Measurements from ENCODE around the gene BMP2K. TPM values are rescaled to one million over a fixed set of nuclear protein-coding genes. Genes with fewer than 3 reads are reported as not detected.

Gene BMP2K
- total RNA-seq, 2 experiments from 2014 or later = 4.6 to 5.6 TPM

DNA sequence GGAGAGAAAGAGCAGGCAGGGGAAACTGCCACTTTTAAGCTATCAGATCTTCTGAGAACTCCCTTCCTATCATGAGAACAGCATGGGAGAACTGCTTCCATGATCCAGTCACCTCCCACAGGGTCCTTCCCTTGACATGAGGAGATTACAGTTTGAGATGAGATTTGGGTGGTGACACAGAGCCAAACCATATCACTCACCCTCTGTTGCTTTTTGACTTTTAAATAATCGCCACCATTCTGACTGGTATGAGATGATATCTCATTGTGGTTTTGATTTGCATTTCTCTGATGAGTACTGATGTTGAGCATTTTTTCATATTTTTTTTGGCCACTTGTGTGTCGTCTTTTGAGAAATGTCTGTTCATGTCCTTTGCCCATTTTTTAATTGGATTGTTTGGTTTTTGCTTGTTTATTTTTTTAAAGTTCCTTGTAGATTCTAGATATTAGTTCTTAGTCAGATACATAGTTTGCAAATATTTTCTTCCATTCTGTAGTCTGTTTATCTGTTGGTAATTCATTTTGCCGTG lies 169.6 kb downstream of the BMP2K start:
- Histone ChIP-seq H3K4me1 (ENCODE audit: insufficient read depth, low read length) (no peaks in the 10 kb centered on the region), H3K36me3 (ENCODE audit: insufficient read depth, low read length) (no peaks in the 10 kb centered on the region), H3K9me3 (ENCODE audit: control insufficient read depth in 1 of 2, insufficient read depth in 1 of 2, low read length in 2 of 2) (no peaks in the 10 kb centered on the region), H3K27ac (ENCODE audit: low read depth in 1 of 2, low read length in 2 of 2) (no peak overlapping the region), H3K4me3 (ENCODE audit: low read length) (no peak overlapping the region), H3K27me3 (ENCODE audit: control insufficient read depth in 1 of 2, insufficient read depth in 2 of 2, low read length in 2 of 2) (peaks cover 0 to 7% of the 10 kb centered on the region in 2 experiments)
- DNase-seq (no peak), ATAC-seq (ENCODE audit: poor library complexity) (peak; percentile 21)
- Mint-ChIP-seq H3K9me3 (no peaks in the 10 kb centered on the region), H3K27ac (no peak overlapping the region), H3K4me1 (ENCODE audit: low read depth) (no peaks in the 10 kb centered on the region), H3K27me3 (peaks cover 46% of the 10 kb centered on the region), H3K4me3 (no peak overlapping the region), H3K36me3 (ENCODE audit: low read depth) (no peaks in the 10 kb centered on the region)
- ChIA-PET POLR2A (no interaction called here), CTCF (no interaction called here)
- no peak for TF ChIP-seq CTCF (IDR thresholded peaks at IDR 0.05)
- intact Hi-C loops (cut with DNase I, micrococcal nuclease) = no loop called here

- ATAC-seq (ENCODE audit: poor library complexity) = no peak
- POLR2A ChIA-PET = no interaction called here
- peaks cover 31% of the 10 kb centered on the region for H3K27me3 Mint-ChIP-seq
- no peak for TF ChIP-seq CTCF (IDR thresholded peaks at IDR 0.05)
- no peaks in the 10 kb centered on the region for H3K9me3 ChIP-seq (ENCODE audit: control insufficient read depth in 1 of 2, insufficient read depth in 1 of 2, low read length in 2 of 2)
- CTCF ChIA-PET = no interaction called here
- H3K4me1 ChIP-seq (ENCODE audit: insufficient read depth, low read length) = no peaks in the 10 kb centered on the region
- H3K27me3 ChIP-seq (ENCODE audit: control insufficient read depth in 1 of 2, insufficient read depth in 2 of 2, low read length in 2 of 2) = peaks cover 0 to 7% of the 10 kb centered on the region in 2 experiments
- DNase-seq = no peak
- H3K36me3 ChIP-seq (ENCODE audit: insufficient read depth, low read length) = no peaks in the 10 kb centered on the region
- no peak overlapping the region for H3K4me3 Mint-ChIP-seq
- H3K4me1 Mint-ChIP-seq (ENCODE audit: low read depth) = no peaks in the 10 kb centered on the region
- intact Hi-C loops (cut with DNase I, micrococcal nuclease) = loop anchor here in 1 of 2 experiments (10.0 kb wide), 1 partner anchor 1385 kb away; the partner anchor contains the start of gene CFAP299
- H3K36me3 Mint-ChIP-seq (ENCODE audit: low read depth) = no peaks in the 10 kb centered on the region
- H3K4me3 ChIP-seq (ENCODE audit: low read length) = no peak overlapping the region
- H3K9me3 Mint-ChIP-seq = no peaks in the 10 kb centered on the region
- no peak overlapping the region for H3K27ac ChIP-seq (ENCODE audit: low read depth in 1 of 2, low read length in 2 of 2)
- no peak overlapping the region for H3K27ac Mint-ChIP-seq
These were observed 173.6 kb downstream of the BMP2K start for GRCh38 chr4:78949735-78950134.

DNA sequence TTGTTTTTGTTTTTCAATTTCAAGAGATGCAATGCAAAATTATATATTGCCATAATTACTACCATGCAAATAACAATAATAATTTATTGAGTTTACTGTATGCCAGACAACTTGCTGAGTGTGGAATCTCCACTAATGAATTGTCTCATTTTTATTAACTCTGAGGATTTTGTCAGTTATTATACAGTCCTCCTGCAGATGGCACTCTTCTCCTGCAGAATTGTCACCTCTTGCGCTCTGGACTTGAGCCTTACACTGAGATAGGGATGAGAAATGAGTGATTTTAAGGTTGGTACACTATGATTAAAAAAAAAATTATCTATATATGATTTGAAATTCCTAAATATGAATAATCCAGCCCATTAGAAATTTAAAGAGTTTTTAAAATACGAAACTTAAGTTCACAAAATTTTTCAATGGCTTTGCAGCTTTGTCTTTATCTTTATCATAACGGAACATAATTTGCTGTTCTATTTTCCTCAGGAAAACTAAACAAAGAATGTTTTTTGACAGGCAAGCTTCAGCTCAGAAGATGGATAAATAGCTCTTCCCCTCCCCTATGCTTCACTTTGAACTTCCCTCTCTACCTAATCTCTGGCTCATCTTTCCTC lies 175.8 kb downstream of the BMP2K start:
- Histone ChIP-seq H3K4me3 (ENCODE audit: low read length) (no peak overlapping the region), H3K27ac (ENCODE audit: low read depth in 1 of 2, low read length in 2 of 2) (no peak overlapping the region), H3K4me1 (ENCODE audit: insufficient read depth, low read length) (no peaks in the 10 kb centered on the region), H3K9me3 (ENCODE audit: control insufficient read depth in 1 of 2, insufficient read depth in 1 of 2, low read length in 2 of 2) (no peaks in the 10 kb centered on the region), H3K27me3 (ENCODE audit: control insufficient read depth in 1 of 2, insufficient read depth in 2 of 2, low read length in 2 of 2) (peaks cover 2 to 3% of the 10 kb centered on the region in 2 experiments), H3K36me3 (ENCODE audit: insufficient read depth, low read length) (no peaks in the 10 kb centered on the region)
- ATAC-seq (ENCODE audit: poor library complexity) (peak; percentile 65), DNase-seq (peak in 5 of 14 experiments; percentile 9 to 69 (median 53))
- ChIA-PET CTCF (interaction anchor here (0.7 to 3.0 kb wide), 4 partner anchors 9 to 1260 kb away, joined by 3 to 13 read pairs (median 3); partner anchors contain the start of gene PAQR3), POLR2A (interaction anchor here (1.6 kb wide), 1 partner anchor 13 kb away, joined by 6 read pairs; the partner anchor contains the start of gene PAQR3)
- Mint-ChIP-seq H3K9me3 (no peaks in the 10 kb centered on the region), H3K4me1 (ENCODE audit: low read depth) (no peaks in the 10 kb centered on the region), H3K27ac (no peak overlapping the region), H3K4me3 (no peak overlapping the region), H3K36me3 (ENCODE audit: low read depth) (no peaks in the 10 kb centered on the region), H3K27me3 (peaks cover 17% of the 10 kb centered on the region)
- intact Hi-C loops (cut with DNase I, micrococcal nuclease) = loop anchor here in 1 of 2 experiments (2.0 to 10.0 kb wide), 2 partner anchors 1263 to 1383 kb away; partner anchors contain the start of gene CFAP299
- TF ChIP-seq CTCF (IDR thresholded peaks at IDR 0.05) = peak; percentile 75
